T-helper 22 cell (primary cell): Measurements from ENCODE around the gene TMEM82.
A peak's percentile ranks its signal among the peaks of the same experiment; 100 is the strongest.

Source experiments
- DNase-seq: peaks from one replicate; pipeline ENCODE4 v3.0.0-alpha.2; 2020; ENCODE audit warnings: low read depth

TMEM82 gene

GRCh38 chr1:15736038-15736891 is 6.0 kb upstream of the TMEM82 start, which contains the start of gene SLC25A34:
Gene SLC25A34, plus strand, starts transcription at chr1:15736258. Its CDS starts 228 bp downstream, at chr1:15736486.
- no peak for DNase-seq

GRCh38 chr1:15736892-15737261 is 5.4 kb upstream of the TMEM82 start:
- DNase-seq: no peak

- no peak for DNase-seq
Observed at GRCh38 chr1:15737324-15738319, 4.7 kb upstream of the TMEM82 start.

GRCh38 chr1:15738416-15739113 is 3.7 kb upstream of the TMEM82 start:
- no peak for DNase-seq

- no peak for DNase-seq
Observed at GRCh38 chr1:15739259-15739658, 3.0 kb upstream of the TMEM82 start.

GRCh38 chr1:15739745-15740144 is 2.6 kb upstream of the TMEM82 start:
- no peak for DNase-seq

- DNase-seq: peak; percentile 13
Observed at GRCh38 chr1:15740924-15741850, 1.1 kb upstream of the TMEM82 start.

GRCh38 chr1:15744122-15744679 is 1.9 kb downstream of the TMEM82 start:
- DNase-seq: no peak

- DNase-seq: no peak
Observed at GRCh38 chr1:15747378-15747777, 5.1 kb downstream of the TMEM82 start.

GRCh38 chr1:15748264-15748663 is 6.0 kb downstream of the TMEM82 start:
- DNase-seq: no peak

- DNase-seq: no peak
Observed at GRCh38 chr1:15748690-15749398, 6.5 kb downstream of the TMEM82 start.

GRCh38 chr1:15749399-15750291 is 7.3 kb downstream of the TMEM82 start:
- DNase-seq: no peak

GRCh38 chr1:15750924-15751323 is 8.6 kb downstream of the TMEM82 start:
- no peak for DNase-seq

- DNase-seq: no peak
Observed at GRCh38 chr1:15751717-15752116, 9.4 kb downstream of the TMEM82 start.

GRCh38 chr1:15753776-15754175 is 11.5 kb downstream of the TMEM82 start:
- no peak for DNase-seq

- no peak for DNase-seq
Observed at GRCh38 chr1:15755021-15755645, 12.8 kb downstream of the TMEM82 start.

- no peak for DNase-seq
Observed at GRCh38 chr1:15755646-15756040, 13.3 kb downstream of the TMEM82 start.
